BLaER1 (cell line): ENCODE measurements around the gene TRIOBP.

Experiments used
- H3K27ac ChIP-seq: shearing (Covaris generic); formaldehyde crosslinking; 2 replicates; pipeline ENCODE4 v1.8.1; 2022
- H3K27me3 ChIP-seq: shearing (Covaris generic); formaldehyde crosslinking; 2 replicates; pipeline ENCODE4 v1.8.1; 2022
- H3K36me3 ChIP-seq: shearing (Covaris generic); formaldehyde crosslinking; 2 replicates; pipeline ENCODE4 v1.8.1; 2022
- H3K4me1 ChIP-seq: shearing (Covaris generic); formaldehyde crosslinking; 2 replicates; pipeline ENCODE4 v1.8.1; 2022
- H3K4me2 ChIP-seq: shearing (Covaris generic); formaldehyde crosslinking; 2 replicates; pipeline ENCODE4 v1.8.1; 2022
- H3K4me3 ChIP-seq: shearing (Covaris generic); formaldehyde crosslinking; 2 replicates; pipeline ENCODE4 v1.8.1; 2022
- H3K9ac ChIP-seq: shearing (Covaris generic); formaldehyde crosslinking; 2 replicates; pipeline ENCODE4 v1.8.1; 2022
- H3K9me3 ChIP-seq: shearing (Covaris generic); formaldehyde crosslinking; 2 replicates; pipeline ENCODE4 v1.8.1; 2022
- H4K20me1 ChIP-seq: shearing (Covaris generic); formaldehyde crosslinking; 2 replicates; pipeline ENCODE4 v1.8.1; 2022
- Cebpa-rat ChIP-seq: shearing (Covaris generic); IDR thresholded peaks from 2 replicates; pipeline ENCODE4 v1.8.1; 2022

The TRIOBP gene

DNA sequence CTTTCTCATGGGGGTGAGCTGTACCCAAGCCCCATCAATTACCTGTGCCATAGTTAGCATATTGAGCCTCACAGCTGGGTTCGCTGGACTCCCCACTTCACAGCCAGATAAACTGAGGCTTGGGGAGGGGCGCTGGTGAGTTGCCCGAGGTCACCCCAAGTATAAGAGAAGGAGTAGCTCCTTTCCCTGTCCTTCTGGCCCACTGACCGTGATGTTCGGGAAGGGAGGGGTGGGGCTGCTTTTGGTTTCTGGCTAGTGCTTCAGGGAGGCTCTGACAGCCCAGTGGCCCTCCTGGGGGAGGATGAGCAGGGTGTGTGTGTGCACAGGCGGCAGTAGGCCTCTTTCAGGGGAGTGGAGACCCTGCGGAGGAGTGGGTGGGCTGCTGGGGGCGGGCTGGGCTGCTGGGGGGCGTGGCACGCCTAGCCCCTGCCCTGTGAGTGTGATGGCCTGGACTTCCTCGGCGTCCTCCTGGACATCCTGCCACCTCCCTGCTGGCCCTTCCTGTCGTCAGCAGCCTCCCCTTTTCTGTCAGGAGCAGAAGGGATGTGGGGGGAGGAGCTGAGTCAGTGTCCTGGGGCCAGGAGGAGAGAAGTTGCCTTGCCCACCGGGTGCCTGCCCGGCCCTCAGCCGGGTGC, 50.3 kb downstream of the TRIOBP start:
- peaks cover 12% of the 10 kb centered on the region; the same call in 1 of the 2 replicates for H3K36me3 ChIP-seq
- peak overlapping the region; percentile 95 for H3K27ac ChIP-seq
- peak overlapping the region; percentile 97 for H3K4me2 ChIP-seq
- peak overlapping the region; percentile 91 for H3K4me3 ChIP-seq
- no peaks in the 10 kb centered on the region for H3K27me3 ChIP-seq
- peaks cover 79% of the 10 kb centered on the region for H3K4me1 ChIP-seq
- H4K20me1 ChIP-seq, result peaks cover 50% of the 10 kb centered on the region
- no peak for TF ChIP-seq Cebpa-rat
- H3K9ac ChIP-seq, result peak overlapping the region; percentile 94
- no peaks in the 10 kb centered on the region for H3K9me3 ChIP-seq

- H3K9me3 ChIP-seq, result no peaks in the 10 kb centered on the region
- H3K4me2 ChIP-seq, result peak overlapping the region; percentile 97
- H3K27me3 ChIP-seq, result no peaks in the 10 kb centered on the region
- H4K20me1 ChIP-seq, result peaks cover 55% of the 10 kb centered on the region
- no peak for TF ChIP-seq Cebpa-rat
- peak overlapping the region; percentile 15 for H3K9ac ChIP-seq
- peaks cover 18% of the 10 kb centered on the region; the same call in 1 of the 2 replicates for H3K36me3 ChIP-seq
- H3K4me1 ChIP-seq, result peaks cover 79% of the 10 kb centered on the region
- H3K4me3 ChIP-seq, result no peak overlapping the region
- no peak overlapping the region for H3K27ac ChIP-seq
Observed at GRCh38 chr22:37747715-37748100, 50.9 kb downstream of the TRIOBP start.

DNA sequence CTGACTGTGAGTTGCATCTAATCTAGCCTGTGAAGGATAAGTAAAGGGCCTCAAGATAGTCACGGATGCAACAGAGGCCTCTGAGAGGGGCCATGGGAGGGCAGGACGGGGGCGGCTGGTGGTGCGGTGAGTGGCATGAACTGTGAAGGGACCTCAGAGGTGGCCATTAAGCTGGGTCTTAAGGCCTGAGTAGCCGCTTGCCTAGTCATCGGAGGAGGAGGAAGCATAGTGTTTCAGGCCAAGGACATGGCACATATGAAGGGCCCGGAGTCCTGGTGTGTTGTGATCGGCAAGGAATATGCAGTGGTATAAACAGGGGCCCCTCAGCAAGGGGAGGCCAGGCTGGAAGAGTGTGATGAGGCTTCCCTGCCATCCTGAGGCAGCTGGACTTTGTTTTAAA, 51.8 kb downstream of the TRIOBP start:
- H3K4me2 ChIP-seq, result no peak overlapping the region
- no peak for TF ChIP-seq Cebpa-rat
- H3K27ac ChIP-seq, result no peak overlapping the region
- H3K36me3 ChIP-seq, result peaks cover 27% of the 10 kb centered on the region; the same call in 1 of the 2 replicates
- H4K20me1 ChIP-seq, result peaks cover 58% of the 10 kb centered on the region
- no peaks in the 10 kb centered on the region for H3K27me3 ChIP-seq
- no peak overlapping the region for H3K4me3 ChIP-seq
- peak overlapping the region; percentile 15; the same call in 1 of the 2 replicates for H3K9ac ChIP-seq
- no peaks in the 10 kb centered on the region for H3K9me3 ChIP-seq
- peaks cover 74% of the 10 kb centered on the region for H3K4me1 ChIP-seq

GRCh38 chr22:37749226-37749625, 52.4 kb downstream of the TRIOBP start:
- Histone ChIP-seq H3K4me2 (no peak overlapping the region), H4K20me1 (peaks cover 58% of the 10 kb centered on the region)

DNA sequence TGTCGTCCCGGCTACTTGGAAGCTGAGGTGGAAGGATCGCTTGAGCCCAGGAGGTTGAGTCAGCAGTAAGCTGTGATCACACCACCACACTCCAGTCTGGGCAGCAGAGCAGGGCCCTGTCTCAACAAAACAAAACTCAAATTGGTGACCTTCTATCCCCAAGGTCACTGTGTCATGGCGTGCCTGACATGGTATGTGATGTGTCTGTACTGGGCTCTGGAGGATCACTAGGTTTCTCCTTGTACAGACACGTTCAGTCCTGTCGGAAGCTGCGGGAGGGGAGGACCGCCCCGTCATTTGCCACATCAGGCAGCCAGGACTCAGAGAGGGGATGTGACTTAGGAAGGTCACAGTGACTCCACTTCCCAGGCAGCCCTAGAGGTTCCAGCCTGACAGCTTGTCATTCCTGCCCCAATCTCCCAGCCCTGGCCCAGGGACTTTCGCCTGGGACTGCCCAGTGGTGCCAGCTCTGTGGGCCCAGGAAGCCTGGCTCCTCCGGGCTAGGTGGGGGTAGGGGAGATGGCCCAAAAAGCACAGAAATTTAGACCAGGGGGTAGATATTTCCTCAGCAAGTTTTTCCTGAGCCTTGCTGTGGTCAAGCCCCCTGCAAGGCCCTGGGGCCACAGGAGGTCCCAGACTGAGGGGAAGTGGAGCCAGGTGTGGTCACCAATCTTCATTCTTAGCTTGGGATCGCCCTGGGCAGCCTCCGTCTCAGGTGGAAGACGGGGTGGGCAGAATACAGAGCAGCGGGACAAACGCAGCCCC, 53.2 kb downstream of the TRIOBP start:
- H3K36me3 ChIP-seq, result peaks cover 36% of the 10 kb centered on the region
- peaks cover 58% of the 10 kb centered on the region for H4K20me1 ChIP-seq
- TF ChIP-seq Cebpa-rat, result no peak
- peaks cover 61% of the 10 kb centered on the region for H3K4me1 ChIP-seq
- H3K9ac ChIP-seq, result 0 out of 2 replicates have a peak overlapping the region, but pooled peaks have one; percentile 21
- H3K27me3 ChIP-seq, result no peaks in the 10 kb centered on the region
- no peak overlapping the region for H3K4me3 ChIP-seq
- no peaks in the 10 kb centered on the region for H3K9me3 ChIP-seq
- peak overlapping the region; percentile 36; the same call in 1 of the 2 replicates for H3K4me2 ChIP-seq
- H3K27ac ChIP-seq, result peak overlapping the region; percentile 59

More at GRCh38 chr22:37749226-37749625, 52.4 kb downstream of the TRIOBP start:
- no peak for TF ChIP-seq Cebpa-rat
- Histone ChIP-seq H3K4me1 (peaks cover 69% of the 10 kb centered on the region), H3K4me3 (no peak overlapping the region), H3K9me3 (no peaks in the 10 kb centered on the region), H3K9ac (no peak overlapping the region), H3K36me3 (peaks cover 33% of the 10 kb centered on the region), H3K27me3 (no peaks in the 10 kb centered on the region), H3K27ac (no peak overlapping the region)

DNA sequence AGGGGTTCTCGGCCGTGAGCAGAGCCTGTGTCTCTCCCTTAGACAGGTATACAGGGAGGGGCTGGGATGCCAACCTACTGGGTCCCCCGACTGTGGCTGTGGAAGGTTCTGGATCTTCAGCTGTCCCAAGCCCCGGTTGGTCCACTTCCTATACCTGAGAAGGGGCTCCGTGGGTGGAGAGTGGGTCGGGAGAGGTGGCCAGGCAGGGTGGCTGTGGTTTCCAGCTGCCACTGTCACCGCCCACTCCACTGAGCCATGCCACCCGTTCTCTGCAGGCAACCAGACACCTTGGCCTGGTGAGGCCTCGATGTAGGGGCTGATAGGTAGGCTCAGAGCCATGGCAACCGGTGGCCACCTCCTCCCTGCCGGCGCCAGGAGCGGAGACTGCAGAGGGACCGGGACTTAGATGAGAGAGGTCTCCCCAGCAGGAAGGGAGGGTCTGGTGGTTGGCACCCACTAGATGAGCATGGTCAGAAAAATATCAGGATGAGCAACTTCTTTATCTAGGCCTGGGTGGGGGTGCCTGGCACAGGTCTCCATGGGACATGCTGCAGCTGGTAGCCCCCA, 53.8 kb downstream of the TRIOBP start:
- peaks cover 43% of the 10 kb centered on the region for H3K36me3 ChIP-seq
- H3K27ac ChIP-seq, result peak overlapping the region; percentile 59; the same call in 1 of the 2 replicates
- peaks cover 56% of the 10 kb centered on the region for H3K4me1 ChIP-seq
- H3K4me3 ChIP-seq, result no peak overlapping the region
- 0 out of 2 replicates have a peak overlapping the region, but pooled peaks have one; percentile 21 for H3K9ac ChIP-seq
- peak overlapping the region; percentile 36 for H3K4me2 ChIP-seq
- H4K20me1 ChIP-seq, result peaks cover 58% of the 10 kb centered on the region
- no peaks in the 10 kb centered on the region for H3K27me3 ChIP-seq
- no peaks in the 10 kb centered on the region for H3K9me3 ChIP-seq
- no peak for TF ChIP-seq Cebpa-rat

GRCh38 chr22:37751449-37752188, 54.8 kb downstream of the TRIOBP start:
- Histone ChIP-seq H3K4me3 (no peak overlapping the region), H3K9ac (peak overlapping the region; percentile 21; the same call in 1 of the 2 replicates), H4K20me1 (peaks cover 58% of the 10 kb centered on the region), H3K4me1 (peaks cover 56% of the 10 kb centered on the region), H3K4me2 (peak overlapping the region; percentile 36), H3K36me3 (peaks cover 52% of the 10 kb centered on the region), H3K9me3 (no peaks in the 10 kb centered on the region), H3K27me3 (no peaks in the 10 kb centered on the region), H3K27ac (peak overlapping the region; percentile 59; the same call in 1 of the 2 replicates)
- no peak for TF ChIP-seq Cebpa-rat

DNA sequence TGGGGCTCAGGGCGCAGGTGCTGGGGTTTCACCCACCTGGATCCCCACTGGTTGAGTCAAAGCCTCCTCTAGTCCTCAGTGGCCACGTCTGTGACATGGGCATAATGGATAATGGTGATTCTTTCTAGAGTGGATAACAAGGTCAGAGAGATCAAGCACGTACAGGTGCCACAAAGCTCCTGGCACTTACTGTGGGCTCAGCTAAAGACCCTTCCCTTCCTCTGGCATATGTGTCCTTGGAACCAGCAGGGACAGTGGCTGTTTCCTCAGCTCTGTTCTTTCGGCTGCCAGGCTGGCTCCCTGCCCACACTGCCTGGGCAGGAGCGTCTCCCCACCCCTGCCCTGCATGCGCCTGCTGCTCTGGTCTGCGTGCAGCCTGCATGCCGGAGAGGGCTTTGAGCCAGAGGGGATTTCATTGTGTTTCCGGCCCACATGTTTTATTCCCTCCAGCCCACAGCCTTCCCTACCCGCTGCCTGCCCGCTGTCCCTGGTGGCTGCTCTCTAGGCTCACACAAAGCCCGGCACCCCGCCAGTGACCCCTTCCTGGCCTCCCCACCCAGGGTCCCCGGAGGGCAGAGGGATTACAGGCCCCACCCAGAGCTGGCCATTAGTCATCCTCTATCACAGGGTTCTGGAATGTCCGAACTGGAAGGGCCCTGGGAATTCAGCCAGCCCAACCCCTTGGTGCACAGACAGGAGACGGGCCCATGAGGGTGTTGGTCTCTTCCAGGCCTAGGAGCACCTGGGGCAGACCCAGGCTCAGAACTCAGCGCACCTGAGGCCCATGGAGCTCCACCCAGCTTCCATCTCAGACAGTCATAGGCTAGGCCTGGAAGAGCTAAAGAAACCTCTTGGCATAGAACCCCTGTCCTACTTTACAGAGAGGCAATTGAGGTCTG, 55.6 kb downstream of the TRIOBP start:
- H3K27ac ChIP-seq, result peak overlapping the region; percentile 51; the same call in 1 of the 2 replicates
- H3K27me3 ChIP-seq, result no peaks in the 10 kb centered on the region
- no peak for TF ChIP-seq Cebpa-rat
- no peaks in the 10 kb centered on the region for H3K9me3 ChIP-seq
- peaks cover 60% of the 10 kb centered on the region for H3K36me3 ChIP-seq
- H3K4me1 ChIP-seq, result peaks cover 53% of the 10 kb centered on the region
- H4K20me1 ChIP-seq, result peaks cover 51% of the 10 kb centered on the region
- H3K4me3 ChIP-seq, result no peak overlapping the region
- H3K4me2 ChIP-seq, result peak overlapping the region; percentile 36
- H3K9ac ChIP-seq, result peak overlapping the region; percentile 55; the same call in 1 of the 2 replicates
